Nephron progenitor cell (in vitro differentiated cells): Measurements from ENCODE around the gene RFX1.
A peak's percentile ranks its signal among the peaks of the same experiment; 100 is the strongest.

Experiments
- DNase-seq: peaks from one replicate; pipeline ENCODE4 v3.0.0; 2021
- H3K27ac Mint-ChIP-seq: 2 replicates; pipeline ENCODE4 v1.8.0; 2021; ENCODE audit warnings: mild to moderate bottlenecking, moderate library complexity, mixed read lengths
- H3K27me3 Mint-ChIP-seq: 2 replicates; pipeline ENCODE4 v1.8.0; 2021; ENCODE audit warnings: mild to moderate bottlenecking, low read depth, mixed read lengths; ENCODE audit not compliant: poor library complexity
- H3K36me3 Mint-ChIP-seq: 2 replicates; pipeline ENCODE4 v1.8.0; 2021; ENCODE audit warnings: low read depth, mixed read lengths
- H3K4me1 Mint-ChIP-seq: 2 replicates; pipeline ENCODE4 v1.8.0; 2021; ENCODE audit warnings: mixed read lengths
- H3K4me3 Mint-ChIP-seq: 2 replicates; pipeline ENCODE4 v1.8.0; 2021; ENCODE audit warnings: mild to moderate bottlenecking, moderate library complexity, mixed read lengths
- H3K9me3 Mint-ChIP-seq: 2 replicates; pipeline ENCODE4 v1.8.0; 2021; ENCODE audit warnings: mild to moderate bottlenecking, moderate library complexity, mixed read lengths
- TF ChIP-seq, protein P1 (sequence below): fragments of 200-600 bp; sonication (generic); IDR thresholded peaks from 2 replicates; pipeline ENCODE4 v1.5.0; 2021; ENCODE audit warnings: antibody characterized with exemption

RFX1 gene

DNA sequence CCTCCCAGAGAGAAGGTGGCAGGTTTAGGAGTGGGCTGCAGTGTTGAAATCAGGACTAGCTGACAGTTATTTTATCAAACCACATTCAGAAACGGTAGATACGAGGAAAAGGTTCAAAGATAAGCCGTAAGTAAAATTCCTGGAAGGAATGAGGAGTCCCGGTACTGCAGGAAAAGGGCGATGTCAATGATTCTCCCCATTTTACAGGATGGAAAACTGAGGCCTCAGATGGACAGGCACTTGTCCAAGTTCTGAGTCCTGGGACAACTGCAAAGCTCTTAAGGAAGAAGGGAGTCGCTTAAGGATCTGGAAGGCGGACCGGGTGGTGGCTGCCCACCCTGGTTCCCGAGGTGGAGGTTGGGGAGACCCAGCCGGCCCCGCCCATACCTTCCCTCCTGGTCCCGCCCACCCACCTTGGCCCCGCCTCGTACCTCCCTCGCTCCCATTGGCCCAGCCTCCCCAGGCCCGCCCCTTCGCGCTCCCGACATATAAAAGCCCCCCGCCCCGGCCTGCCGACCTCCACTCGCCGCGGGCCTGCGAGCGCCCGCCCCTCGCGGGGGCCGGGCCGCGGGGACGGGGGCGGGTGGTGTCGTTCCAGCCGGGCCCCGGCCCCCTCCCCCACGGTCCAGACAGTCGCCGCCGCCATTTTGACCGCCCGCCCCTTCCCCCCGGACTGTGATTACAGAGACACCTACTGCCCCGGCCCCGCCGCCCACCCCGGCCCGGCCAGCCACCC, 603 bp downstream of the RFX1 start:
- H3K27me3 Mint-ChIP-seq, result no peaks in the 10 kb centered on the region
- peaks cover 6% of the 10 kb centered on the region for H3K9me3 Mint-ChIP-seq
- TF ChIP-seq, protein P1, sequence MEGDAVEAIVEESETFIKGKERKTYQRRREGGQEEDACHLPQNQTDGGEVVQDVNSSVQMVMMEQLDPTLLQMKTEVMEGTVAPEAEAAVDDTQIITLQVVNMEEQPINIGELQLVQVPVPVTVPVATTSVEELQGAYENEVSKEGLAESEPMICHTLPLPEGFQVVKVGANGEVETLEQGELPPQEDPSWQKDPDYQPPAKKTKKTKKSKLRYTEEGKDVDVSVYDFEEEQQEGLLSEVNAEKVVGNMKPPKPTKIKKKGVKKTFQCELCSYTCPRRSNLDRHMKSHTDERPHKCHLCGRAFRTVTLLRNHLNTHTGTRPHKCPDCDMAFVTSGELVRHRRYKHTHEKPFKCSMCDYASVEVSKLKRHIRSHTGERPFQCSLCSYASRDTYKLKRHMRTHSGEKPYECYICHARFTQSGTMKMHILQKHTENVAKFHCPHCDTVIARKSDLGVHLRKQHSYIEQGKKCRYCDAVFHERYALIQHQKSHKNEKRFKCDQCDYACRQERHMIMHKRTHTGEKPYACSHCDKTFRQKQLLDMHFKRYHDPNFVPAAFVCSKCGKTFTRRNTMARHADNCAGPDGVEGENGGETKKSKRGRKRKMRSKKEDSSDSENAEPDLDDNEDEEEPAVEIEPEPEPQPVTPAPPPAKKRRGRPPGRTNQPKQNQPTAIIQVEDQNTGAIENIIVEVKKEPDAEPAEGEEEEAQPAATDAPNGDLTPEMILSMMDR, result no peak
- peak overlapping the region; percentile 94 for H3K4me3 Mint-ChIP-seq
- peaks cover 40% of the 10 kb centered on the region for H3K4me1 Mint-ChIP-seq
- peak overlapping the region; percentile 97 for H3K27ac Mint-ChIP-seq
- peak; percentile 96 for DNase-seq
- H3K36me3 Mint-ChIP-seq, result peaks cover 8% of the 10 kb centered on the region

DNA sequence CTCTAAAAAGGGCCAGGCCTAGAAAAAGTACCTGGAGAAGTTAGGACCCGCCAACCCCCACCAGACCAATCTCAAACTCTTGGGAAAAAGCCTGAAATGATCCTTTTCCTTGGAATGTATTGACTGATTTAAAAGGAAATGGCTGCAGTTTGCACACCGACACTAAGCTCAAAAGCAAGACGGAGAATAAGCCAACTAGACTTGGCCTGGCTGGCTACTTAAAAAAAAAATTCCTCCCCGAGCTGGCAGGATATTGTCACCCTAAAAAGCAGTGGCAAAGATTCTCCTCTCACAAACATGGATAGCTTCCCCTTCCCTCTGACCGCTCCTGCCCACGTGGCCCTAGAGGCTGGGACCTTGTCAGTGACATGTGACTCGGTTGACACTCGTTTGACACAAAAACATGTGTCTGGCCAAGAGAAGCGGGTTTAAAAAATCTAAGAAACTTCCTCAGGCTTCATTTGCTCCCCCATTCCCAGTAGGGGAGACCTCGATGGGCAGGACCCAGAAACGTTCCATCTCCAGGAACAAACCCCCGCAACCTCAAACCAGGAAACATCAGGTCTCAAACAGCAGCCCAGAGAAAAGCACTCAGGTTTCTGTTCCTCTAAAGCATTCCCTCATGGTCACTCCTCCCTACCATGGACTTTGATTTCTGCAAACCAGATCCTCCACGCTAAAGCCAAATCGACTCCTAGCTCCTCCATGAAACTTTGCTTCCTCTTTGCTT, 1.3 kb downstream of the RFX1 start:
- Mint-ChIP-seq H3K27ac (peak overlapping the region; percentile 97), H3K4me3 (peak overlapping the region; percentile 78), H3K36me3 (peaks cover 16% of the 10 kb centered on the region), H3K27me3 (no peaks in the 10 kb centered on the region), H3K9me3 (peaks cover 13% of the 10 kb centered on the region), H3K4me1 (peaks cover 40% of the 10 kb centered on the region)
- TF ChIP-seq, protein P1, result no peak
- no peak for DNase-seq

DNA sequence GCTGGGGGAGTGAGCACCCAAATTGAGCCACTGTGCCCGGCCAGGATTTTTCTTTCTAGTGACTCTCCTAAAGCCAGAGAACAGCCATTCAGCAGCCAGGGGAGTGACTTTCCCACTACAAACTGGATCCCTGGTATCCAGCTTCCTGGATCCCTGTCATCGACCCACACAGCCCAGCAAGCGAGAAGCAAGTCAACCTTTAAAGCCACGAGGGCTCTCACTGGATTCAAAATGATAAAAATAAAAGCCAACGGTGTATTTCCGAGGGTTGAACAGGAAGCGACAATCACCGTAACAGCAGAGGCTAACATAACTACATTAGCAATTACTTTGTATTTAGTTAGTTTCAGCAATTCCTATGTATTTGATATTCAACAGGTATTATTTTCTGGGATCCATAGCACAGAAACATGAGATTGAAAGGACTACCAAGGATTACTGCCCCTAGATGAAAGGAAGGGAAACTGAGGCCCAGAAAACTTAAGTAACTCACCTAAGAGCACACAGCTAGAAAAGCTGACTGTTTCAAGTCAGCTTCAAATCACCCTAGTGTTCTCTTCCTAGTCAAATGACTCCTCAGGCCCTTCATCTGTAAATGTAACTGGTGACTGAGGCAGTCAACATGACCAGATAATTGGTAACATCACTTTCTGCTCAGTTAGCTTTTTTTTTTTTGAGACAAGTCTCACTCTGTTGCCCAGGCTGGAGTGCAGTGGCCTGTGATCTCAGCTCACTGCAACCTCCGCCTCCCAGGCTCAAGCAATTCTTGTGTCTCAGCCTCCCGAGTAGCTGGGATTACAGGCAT, 2.7 kb downstream of the RFX1 start:
- no peak overlapping the region for H3K4me3 Mint-ChIP-seq

DNA sequence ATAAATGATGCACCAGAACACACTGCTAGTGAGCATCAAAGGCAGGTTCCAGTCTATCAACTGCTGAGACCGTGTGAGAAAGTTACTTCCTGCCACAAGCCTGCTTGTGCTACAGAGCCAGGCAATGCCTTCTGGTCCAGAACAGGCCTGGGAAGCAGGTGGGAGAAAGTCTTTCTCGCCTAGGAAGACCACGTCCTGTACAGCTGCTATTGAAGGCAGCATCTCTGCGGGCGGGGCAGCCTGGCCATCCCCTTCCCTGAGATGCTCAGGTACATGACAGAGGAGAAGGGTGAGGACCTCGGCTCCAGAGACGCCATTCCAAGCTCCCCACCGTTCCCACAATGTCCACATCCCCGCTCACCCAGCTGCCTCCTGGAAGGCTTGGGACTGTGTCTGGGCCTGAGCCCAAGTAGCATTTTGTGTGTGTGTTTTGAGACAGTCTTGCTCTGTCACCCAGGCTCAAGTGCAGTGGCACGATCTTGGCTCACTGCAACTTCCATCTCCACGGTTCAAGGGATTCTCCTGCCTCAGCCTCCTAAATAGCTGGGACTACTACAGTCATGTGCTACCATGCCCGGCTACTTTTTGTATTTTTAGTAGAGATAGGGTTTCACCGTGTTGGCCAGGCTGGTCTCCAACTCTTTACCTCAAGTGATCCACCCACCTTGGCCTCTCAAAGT, 3.4 kb downstream of the RFX1 start:
- no peak for DNase-seq
- Mint-ChIP-seq H3K9me3 (peaks cover 25% of the 10 kb centered on the region), H3K4me3 (no peak overlapping the region), H3K4me1 (peaks cover 35% of the 10 kb centered on the region), H3K27ac (peak overlapping the region; percentile 93), H3K27me3 (no peaks in the 10 kb centered on the region), H3K36me3 (peaks cover 33% of the 10 kb centered on the region)
- TF ChIP-seq, protein P1, result no peak

More for the DNA sequence above, 2.7 kb downstream of the RFX1 start:
- H3K9me3 Mint-ChIP-seq, result peaks cover 25% of the 10 kb centered on the region
- peaks cover 37% of the 10 kb centered on the region for H3K4me1 Mint-ChIP-seq
- peaks cover 26% of the 10 kb centered on the region for H3K36me3 Mint-ChIP-seq
- TF ChIP-seq, protein P1, result no peak
- H3K27me3 Mint-ChIP-seq, result no peaks in the 10 kb centered on the region
- DNase-seq, result no peak
- H3K27ac Mint-ChIP-seq, result peak overlapping the region; percentile 92

DNA sequence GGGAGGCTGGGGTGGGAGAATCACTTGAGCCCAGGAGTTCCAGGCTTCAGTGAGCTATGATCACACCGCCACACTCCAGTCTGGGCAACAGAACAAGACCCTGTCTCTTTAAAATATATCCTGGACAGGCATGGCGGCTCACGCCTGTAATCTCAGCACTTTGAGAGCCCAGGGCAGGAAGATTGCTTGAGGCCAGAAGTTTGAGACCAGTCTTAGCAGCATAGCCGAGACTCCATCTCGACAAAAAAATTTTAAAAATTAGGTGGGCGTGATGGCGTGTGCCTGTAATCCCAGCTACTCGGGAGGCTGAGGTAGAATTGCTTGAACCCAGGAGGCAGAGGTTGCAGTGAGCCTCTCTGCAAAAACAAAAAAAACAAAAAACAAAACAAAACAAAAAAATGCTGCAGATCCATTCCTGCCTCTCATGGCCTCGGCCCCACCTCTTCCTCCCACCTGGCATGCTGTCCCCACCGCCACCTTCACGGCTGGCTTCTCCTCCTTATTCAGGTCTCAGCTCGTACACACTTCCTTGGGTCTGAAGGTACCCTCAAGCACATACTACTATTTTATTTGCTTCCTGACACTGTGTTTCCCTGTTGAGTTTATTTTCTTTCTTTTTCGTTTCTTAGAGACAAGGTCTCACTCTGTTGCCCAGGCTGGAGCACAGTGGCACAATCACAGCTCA, 5.3 kb downstream of the RFX1 start:
- Mint-ChIP-seq H3K4me3 (no peak overlapping the region), H3K4me1 (peaks cover 35% of the 10 kb centered on the region)

More for the DNA sequence above, 5.3 kb downstream of the RFX1 start:
- DNase-seq, result no peak
- TF ChIP-seq, protein P1, result no peak
- Mint-ChIP-seq H3K27ac (no peak overlapping the region), H3K36me3 (peaks cover 33% of the 10 kb centered on the region), H3K9me3 (peaks cover 25% of the 10 kb centered on the region), H3K27me3 (no peaks in the 10 kb centered on the region)
